Stimulated activated memory B cell treated with anti-CD40 and anti-IgM and Interleukin-4, amounts not matched to agents 10 μg/mL and 1 μg/mL and 100 μg/mL, for 72 hours (primary cell): ENCODE measurements around the gene RAB27A.
A peak's percentile ranks its signal among the peaks of the same experiment; 100 is the strongest.

Experiments
- ATAC-seq: fragments of 150-1000 bp; cut with Tn5 transposase; 2 replicates; pipeline ENCODE4 v1.10.0; 2021
- H3K27ac Mint-ChIP-seq: one replicate; pipeline ENCODE4 v1.8.0; 2022; ENCODE audit warnings: mild to moderate bottlenecking, mixed read lengths
- H3K27me3 Mint-ChIP-seq: one replicate; pipeline ENCODE4 v1.8.0; 2022; ENCODE audit warnings: mixed read lengths
- H3K36me3 Mint-ChIP-seq: one replicate; pipeline ENCODE4 v1.8.0; 2022; ENCODE audit warnings: mixed read lengths
- H3K4me1 Mint-ChIP-seq: one replicate; pipeline ENCODE4 v1.8.0; 2022; ENCODE audit warnings: mixed read lengths
- H3K4me3 Mint-ChIP-seq: one replicate; pipeline ENCODE4 v1.8.0; 2022; ENCODE audit warnings: mild to moderate bottlenecking, moderate library complexity, mixed read lengths
- H3K9me3 Mint-ChIP-seq: one replicate; pipeline ENCODE4 v1.8.0; 2022; ENCODE audit warnings: mixed read lengths

RAB27A gene

DNA sequence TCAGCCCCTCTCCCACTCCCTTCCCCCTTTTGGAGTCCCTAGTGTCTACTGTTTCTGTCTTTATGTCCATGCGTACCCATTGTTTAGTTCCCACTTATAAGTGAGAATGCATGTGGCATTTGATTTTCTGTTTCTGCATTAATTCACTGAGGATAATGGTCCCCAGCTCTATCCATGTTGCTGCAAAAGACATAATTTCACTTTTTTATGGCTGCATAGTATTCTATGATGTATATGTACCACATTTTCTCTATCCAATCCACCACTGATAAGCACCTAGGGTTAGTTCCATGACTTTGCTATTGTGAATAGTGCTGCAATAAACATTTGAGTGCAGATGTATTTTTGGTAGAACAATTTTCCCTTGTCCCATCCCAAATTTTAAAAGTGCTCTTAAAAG is 58.7 kb downstream of the RAB27A start:
- ATAC-seq, result no peak
- Mint-ChIP-seq H3K27me3 (no peaks in the 10 kb centered on the region), H3K9me3 (no peaks in the 10 kb centered on the region), H3K27ac (no peak overlapping the region), H3K36me3 (peaks cover 19% of the 10 kb centered on the region), H3K4me1 (no peaks in the 10 kb centered on the region), H3K4me3 (no peak overlapping the region)

DNA sequence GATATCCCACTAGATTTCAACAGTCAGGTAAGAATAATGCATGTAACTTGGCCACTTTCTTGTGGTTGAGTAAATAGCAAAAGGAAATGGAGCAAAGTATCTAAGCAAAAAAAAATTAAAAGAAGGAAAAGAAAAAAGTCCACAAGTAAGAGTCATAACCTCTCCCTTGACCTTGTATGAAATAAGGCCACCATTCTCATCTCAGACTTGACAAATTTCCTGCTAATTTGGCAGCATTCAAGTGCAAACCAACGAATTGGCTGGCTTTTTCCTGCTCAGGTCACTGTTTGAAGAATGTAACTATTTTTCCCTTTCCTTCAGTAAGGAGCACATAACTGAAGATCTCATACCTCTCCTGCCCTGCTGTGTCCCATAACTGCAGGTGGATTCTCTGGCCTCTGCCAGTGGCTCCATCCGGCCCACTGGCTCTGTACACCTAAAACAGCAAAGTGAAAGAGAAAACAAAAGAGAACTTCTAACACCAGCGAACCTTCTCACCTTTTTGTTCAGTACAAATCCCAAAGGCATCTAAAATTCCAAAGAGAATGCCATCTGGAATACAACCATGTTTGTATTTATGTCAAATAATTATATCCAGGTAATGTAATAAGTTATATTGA is 59.5 kb downstream of the RAB27A start:
- no peak for ATAC-seq
- peaks cover 24% of the 10 kb centered on the region for H3K36me3 Mint-ChIP-seq
- no peaks in the 10 kb centered on the region for H3K27me3 Mint-ChIP-seq
- H3K9me3 Mint-ChIP-seq, result no peaks in the 10 kb centered on the region
- no peak overlapping the region for H3K4me3 Mint-ChIP-seq
- peaks cover 7% of the 10 kb centered on the region for H3K4me1 Mint-ChIP-seq
- H3K27ac Mint-ChIP-seq, result no peak overlapping the region

DNA sequence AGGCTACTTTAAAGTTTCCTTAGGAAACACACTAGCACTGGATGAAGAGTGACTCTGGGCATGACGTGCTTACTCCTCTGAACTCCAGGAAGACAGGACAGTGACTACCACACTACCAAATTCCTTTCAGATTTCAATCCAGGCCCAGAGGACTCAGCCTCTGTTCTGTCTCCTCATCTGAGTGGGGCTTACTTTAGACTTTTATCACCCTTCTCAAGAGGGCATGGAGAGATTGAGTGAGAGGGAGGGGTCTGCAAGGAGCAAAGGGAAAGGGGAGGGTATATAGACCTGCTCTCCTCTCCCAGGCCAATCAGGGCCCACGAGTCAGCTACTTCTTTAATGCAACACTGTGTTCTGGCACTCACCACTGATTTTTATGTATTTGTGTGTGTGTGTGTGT is 63.5 kb downstream of the RAB27A start:
- peaks cover 32% of the 10 kb centered on the region for H3K36me3 Mint-ChIP-seq
- H3K4me1 Mint-ChIP-seq, result peaks cover 41% of the 10 kb centered on the region
- H3K9me3 Mint-ChIP-seq, result no peaks in the 10 kb centered on the region
- no peaks in the 10 kb centered on the region for H3K27me3 Mint-ChIP-seq
- ATAC-seq, result no peak
- no peak overlapping the region for H3K27ac Mint-ChIP-seq
- H3K4me3 Mint-ChIP-seq, result no peak overlapping the region

GRCh38 chr15:55224892-55225291 is 64.7 kb downstream of the RAB27A start:
- no peak overlapping the region for H3K4me3 Mint-ChIP-seq
- no peaks in the 10 kb centered on the region for H3K27me3 Mint-ChIP-seq
- peaks cover 47% of the 10 kb centered on the region for H3K4me1 Mint-ChIP-seq
- H3K9me3 Mint-ChIP-seq, result no peaks in the 10 kb centered on the region
- H3K36me3 Mint-ChIP-seq, result peaks cover 34% of the 10 kb centered on the region
- H3K27ac Mint-ChIP-seq, result no peak overlapping the region
- ATAC-seq, result no peak

GRCh38 chr15:55222588-55222987 is 67.0 kb downstream of the RAB27A start:
- peak overlapping the region; percentile 50 for H3K4me3 Mint-ChIP-seq
- H3K9me3 Mint-ChIP-seq, result no peaks in the 10 kb centered on the region
- peaks cover 29% of the 10 kb centered on the region for H3K36me3 Mint-ChIP-seq
- peaks cover 47% of the 10 kb centered on the region for H3K4me1 Mint-ChIP-seq
- ATAC-seq, result peak; percentile 86
- peak overlapping the region; percentile 27 for H3K27ac Mint-ChIP-seq
- H3K27me3 Mint-ChIP-seq, result no peaks in the 10 kb centered on the region

DNA sequence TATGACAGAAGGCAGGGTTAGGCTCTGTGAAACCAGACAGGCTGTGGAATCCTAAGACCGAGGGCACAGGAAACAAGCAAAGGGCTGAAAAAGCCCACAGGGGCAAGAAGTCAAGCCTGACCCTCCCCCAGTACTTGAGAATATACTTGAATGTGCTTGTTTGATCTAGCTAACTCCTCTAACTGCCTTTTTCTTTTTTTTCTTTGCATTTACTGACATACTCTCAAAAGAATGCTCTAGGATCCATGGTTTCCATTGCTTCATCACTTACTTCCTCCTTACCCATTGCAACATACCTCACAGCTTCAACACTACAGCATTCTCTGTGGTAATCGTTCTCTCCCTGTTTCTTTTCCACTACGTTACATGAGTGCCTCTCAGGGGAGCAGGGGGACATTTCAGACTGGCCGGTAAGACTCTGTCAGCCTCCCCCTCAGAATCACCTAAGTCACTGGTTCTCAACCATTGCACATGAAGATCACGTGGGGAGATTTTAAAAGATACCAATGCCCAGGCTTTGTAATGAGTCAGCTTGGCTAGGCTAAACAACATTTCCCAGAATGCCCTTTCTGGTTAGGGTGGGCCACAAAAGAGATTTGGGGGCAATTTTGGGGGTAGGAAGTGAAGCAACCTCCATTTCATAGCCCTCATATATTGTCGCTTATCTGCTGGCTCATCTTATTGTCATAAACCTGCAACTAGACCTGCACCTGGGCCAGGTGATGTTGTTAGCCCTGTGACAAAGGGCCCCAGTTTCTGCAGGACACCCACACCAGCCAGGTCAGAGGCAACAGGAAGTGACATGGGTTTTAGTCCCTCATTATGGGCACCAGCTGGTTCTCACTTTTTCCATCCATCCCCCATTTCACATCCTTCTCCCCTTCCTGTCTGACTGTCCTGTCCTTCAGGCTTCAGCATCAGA is 68.3 kb downstream of the RAB27A start:
- peak; percentile 66 for ATAC-seq
- Mint-ChIP-seq H3K4me1 (peaks cover 47% of the 10 kb centered on the region), H3K9me3 (no peaks in the 10 kb centered on the region), H3K27ac (peak overlapping the region; percentile 27), H3K4me3 (no peak overlapping the region), H3K36me3 (peaks cover 28% of the 10 kb centered on the region), H3K27me3 (no peaks in the 10 kb centered on the region)

- H3K4me1 Mint-ChIP-seq, result peaks cover 45% of the 10 kb centered on the region
- peak overlapping the region; percentile 27 for H3K27ac Mint-ChIP-seq
- no peaks in the 10 kb centered on the region for H3K9me3 Mint-ChIP-seq
- peaks cover 20% of the 10 kb centered on the region for H3K36me3 Mint-ChIP-seq
- H3K4me3 Mint-ChIP-seq, result no peak overlapping the region
- no peaks in the 10 kb centered on the region for H3K27me3 Mint-ChIP-seq
- ATAC-seq, result no peak
Observed at GRCh38 chr15:55220606-55221005, 69.0 kb downstream of the RAB27A start.

- Mint-ChIP-seq H3K27me3 (no peaks in the 10 kb centered on the region), H3K4me1 (peaks cover 25% of the 10 kb centered on the region), H3K36me3 (peaks cover 19% of the 10 kb centered on the region), H3K27ac (no peak overlapping the region), H3K9me3 (no peaks in the 10 kb centered on the region), H3K4me3 (no peak overlapping the region)
- no peak for ATAC-seq
Observed at GRCh38 chr15:55218056-55218455, 71.6 kb downstream of the RAB27A start.

- ATAC-seq, result no peak
- no peaks in the 10 kb centered on the region for H3K9me3 Mint-ChIP-seq
- no peak overlapping the region for H3K4me3 Mint-ChIP-seq
- H3K27me3 Mint-ChIP-seq, result no peaks in the 10 kb centered on the region
- H3K27ac Mint-ChIP-seq, result no peak overlapping the region
- peaks cover 12% of the 10 kb centered on the region for H3K36me3 Mint-ChIP-seq
- peaks cover 1% of the 10 kb centered on the region for H3K4me1 Mint-ChIP-seq
Observed at GRCh38 chr15:55204464-55204863, 85.1 kb downstream of the RAB27A start.

DNA sequence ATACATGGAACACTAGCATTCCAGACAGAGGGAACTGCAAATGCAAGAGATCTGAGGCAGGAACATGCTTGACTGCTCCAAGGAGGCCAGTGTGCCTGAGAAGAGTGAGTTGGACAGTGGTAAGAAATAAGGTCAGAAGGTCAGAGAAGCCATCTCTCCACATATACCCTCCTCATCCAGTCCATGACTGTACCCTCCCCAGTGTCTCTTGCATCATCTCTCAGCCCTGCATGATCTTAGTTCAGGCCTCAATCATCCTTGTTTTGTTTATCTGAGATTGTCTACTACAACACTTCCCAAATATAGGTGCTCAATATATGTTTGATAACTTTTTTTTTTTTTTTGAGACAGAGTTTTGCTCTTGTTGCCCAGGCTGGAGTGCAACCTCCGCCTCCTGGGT is 87.4 kb downstream of the RAB27A start:
- H3K4me3 Mint-ChIP-seq, result no peak overlapping the region
- H3K4me1 Mint-ChIP-seq, result peaks cover 4% of the 10 kb centered on the region
- H3K27me3 Mint-ChIP-seq, result no peaks in the 10 kb centered on the region
- no peak for ATAC-seq
- H3K27ac Mint-ChIP-seq, result no peak overlapping the region
- peaks cover 4% of the 10 kb centered on the region for H3K9me3 Mint-ChIP-seq
- peaks cover 17% of the 10 kb centered on the region for H3K36me3 Mint-ChIP-seq

DNA sequence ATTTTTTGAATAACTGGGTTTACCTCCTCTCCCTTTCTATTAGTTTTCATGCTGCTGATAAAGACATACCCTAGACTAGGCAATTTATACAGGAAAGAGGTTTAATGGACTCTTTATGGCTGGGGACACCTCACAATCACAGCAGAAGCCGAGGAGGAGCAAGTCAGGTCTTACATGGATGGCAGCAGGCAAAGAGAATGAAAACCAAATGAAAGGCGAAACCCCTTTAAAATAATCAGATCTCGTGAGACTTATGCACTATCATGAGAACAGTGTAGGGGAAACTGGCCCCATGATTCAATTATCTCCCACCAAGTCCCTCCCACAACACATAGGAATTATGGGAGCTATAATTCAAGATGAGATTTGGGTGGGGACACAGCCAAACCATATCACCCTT is 90.9 kb downstream of the RAB27A start:
- H3K27me3 Mint-ChIP-seq, result no peaks in the 10 kb centered on the region
- peak overlapping the region; percentile 19 for H3K4me3 Mint-ChIP-seq
- peaks cover 4% of the 10 kb centered on the region for H3K4me1 Mint-ChIP-seq
- peak overlapping the region; percentile 74 for H3K27ac Mint-ChIP-seq
- no peak for ATAC-seq
- H3K36me3 Mint-ChIP-seq, result peaks cover 8% of the 10 kb centered on the region
- H3K9me3 Mint-ChIP-seq, result peaks cover 4% of the 10 kb centered on the region

DNA sequence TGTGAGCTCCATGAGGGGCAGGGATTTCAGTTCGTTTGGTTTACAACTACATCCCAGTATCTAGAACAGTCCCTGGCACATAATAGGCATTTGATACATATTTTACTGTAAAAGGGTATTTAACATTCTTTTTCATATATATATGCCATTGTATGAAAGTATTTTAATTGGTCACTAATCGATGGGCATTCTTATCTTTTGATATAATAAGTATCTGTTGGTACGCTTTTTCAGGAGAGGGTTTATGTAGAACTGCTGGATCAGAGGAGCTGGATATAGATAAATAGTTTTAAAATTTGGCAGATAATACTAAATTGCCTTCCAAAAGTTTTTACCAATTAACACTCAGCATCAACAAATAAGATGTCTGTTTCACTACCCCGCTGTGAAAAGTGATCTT is 91.9 kb downstream of the RAB27A start:
- ATAC-seq, result no peak
- Mint-ChIP-seq H3K27ac (no peak overlapping the region), H3K9me3 (peaks cover 4% of the 10 kb centered on the region), H3K4me3 (no peak overlapping the region), H3K27me3 (no peaks in the 10 kb centered on the region), H3K36me3 (peaks cover 8% of the 10 kb centered on the region), H3K4me1 (peaks cover 4% of the 10 kb centered on the region)

- no peak overlapping the region for H3K4me3 Mint-ChIP-seq
- no peak overlapping the region for H3K27ac Mint-ChIP-seq
- ATAC-seq, result peak; percentile 47
- H3K4me1 Mint-ChIP-seq, result peaks cover 6% of the 10 kb centered on the region
- H3K27me3 Mint-ChIP-seq, result no peaks in the 10 kb centered on the region
- H3K36me3 Mint-ChIP-seq, result peaks cover 9% of the 10 kb centered on the region
- H3K9me3 Mint-ChIP-seq, result peaks cover 4% of the 10 kb centered on the region
Observed at GRCh38 chr15:55197362-55197705, 92.3 kb downstream of the RAB27A start.

DNA sequence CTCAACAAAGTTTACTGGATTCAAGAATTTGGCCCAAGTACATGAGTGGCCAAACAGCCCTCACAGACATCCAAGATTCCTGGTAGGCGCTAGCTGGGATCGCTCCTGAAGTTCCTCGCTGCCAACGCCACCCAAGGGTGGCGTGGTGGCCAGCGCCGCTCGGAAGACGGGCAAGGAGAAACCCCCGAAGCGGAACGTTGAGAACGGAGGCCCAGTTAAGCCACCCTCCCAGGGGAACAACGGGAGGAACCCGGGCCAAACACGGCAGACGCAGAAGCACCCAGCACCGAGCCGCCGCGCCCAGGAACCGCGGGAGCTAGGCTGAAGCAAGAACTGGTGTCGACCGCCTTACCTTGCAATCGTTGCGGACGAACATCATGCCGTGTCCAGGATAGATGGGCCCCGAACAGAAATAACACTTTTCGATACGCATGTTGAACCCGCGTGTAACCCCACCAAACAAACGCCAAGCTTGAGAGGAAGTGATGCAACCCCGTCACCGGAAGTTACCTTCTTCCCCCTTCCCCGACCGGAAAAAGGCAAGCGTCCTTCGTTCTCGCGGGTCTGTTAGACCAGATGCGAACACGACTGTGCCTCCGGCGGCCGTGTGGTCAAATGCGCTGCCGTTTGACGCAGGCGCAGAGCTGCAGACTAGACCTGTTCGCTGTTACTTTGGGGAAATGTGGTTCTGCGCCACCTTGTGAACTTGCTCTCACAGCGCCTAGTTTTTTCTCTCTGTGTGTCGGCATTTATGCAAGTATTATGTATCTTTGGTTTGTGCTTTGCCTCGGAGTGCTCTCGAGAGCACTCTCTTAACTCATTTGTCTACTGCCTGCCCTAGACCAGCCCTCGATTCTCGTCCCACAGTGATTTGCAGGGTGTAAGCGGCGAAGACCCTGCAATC is 92.9 kb downstream of the RAB27A start, which contains the start of gene RSL24D1:
RSL24D1 (minus strand) TSS at position 484 of the 904 bp plus-strand sequence; CDS start at position 433, 51 bp downstream.
- Mint-ChIP-seq H3K4me3 (no peak within 1 kb of the TSS), H3K4me1 (peaks cover 12% of the 10 kb centered on the region), H3K27ac (no peak within 1 kb of the TSS), H3K27me3 (no peaks in the 10 kb centered on the region), H3K9me3 (peaks cover 4% of the 10 kb centered on the region), H3K36me3 (peaks cover 16% of the 10 kb centered on the region)
- peak; percentile 99 for ATAC-seq

GRCh38 chr15:55195996-55196395 is 93.6 kb downstream of the RAB27A start:
- Mint-ChIP-seq H3K36me3 (peaks cover 23% of the 10 kb centered on the region), H3K27ac (no peak overlapping the region), H3K27me3 (no peaks in the 10 kb centered on the region), H3K4me1 (peaks cover 14% of the 10 kb centered on the region), H3K4me3 (no peak overlapping the region), H3K9me3 (peaks cover 4% of the 10 kb centered on the region)
- no peak for ATAC-seq
